ENCODE measurements around the gene PRR13.
"Not testable (repeated sequence)": the region's sequence is repeated elsewhere in the genome, so short reads cannot be mapped to it uniquely, and the experiment has no call there.

Gene PRR13

GRCh38 chr12:53441040-53441833 is at the start of gene PRR13:
Gene PRR13 (plus strand): TSS chr12:53441734. CDS start chr12:53442715, 981 bp downstream.
- DNase-seq = peak; percentile 99

GRCh38 chr12:53399896-53400295 is 41.6 kb upstream of the PRR13 start:
- DNase-seq = no peak

- DNase-seq = not testable (repeated sequence)
Measured at GRCh38 chr12:53402351-53402750, 39.2 kb upstream of the PRR13 start.

- DNase-seq = no peak
Measured at GRCh38 chr12:53402871-53403270, 38.7 kb upstream of the PRR13 start.

- DNase-seq = no peak
Measured at GRCh38 chr12:53410951-53411350, 30.6 kb upstream of the PRR13 start.

GRCh38 chr12:53413485-53414204 is 27.9 kb upstream of the PRR13 start:
- DNase-seq = no peak

GRCh38 chr12:53414756-53415417 is 26.6 kb upstream of the PRR13 start:
- no peak for DNase-seq

- not testable (repeated sequence) for DNase-seq
Measured at GRCh38 chr12:53415752-53416389, 25.7 kb upstream of the PRR13 start.

GRCh38 chr12:53417291-53417816 is 24.2 kb upstream of the PRR13 start:
- not testable (repeated sequence) for DNase-seq

- no peak for DNase-seq
Measured at GRCh38 chr12:53418221-53418620, 23.3 kb upstream of the PRR13 start.

GRCh38 chr12:53419756-53420155 is 21.8 kb upstream of the PRR13 start:
- no peak for DNase-seq

GRCh38 chr12:53422247-53422646 is 19.3 kb upstream of the PRR13 start:
- DNase-seq = not testable (repeated sequence)

- DNase-seq = no peak
Measured at GRCh38 chr12:53423597-53423996, 17.9 kb upstream of the PRR13 start, which contains the start of gene AMHR2. Gene AMHR2 (plus strand): TSS chr12:53423855. CDS start chr12:53423935, 80 bp downstream.

GRCh38 chr12:53424626-53425514 is 16.7 kb upstream of the PRR13 start:
- DNase-seq = no peak

- DNase-seq = no peak
Measured at GRCh38 chr12:53425515-53426150, 15.9 kb upstream of the PRR13 start.

GRCh38 chr12:53427905-53428594 is 13.5 kb upstream of the PRR13 start:
- peak in 1 of 2 donors; percentile 26 for DNase-seq

- DNase-seq = no peak
Measured at GRCh38 chr12:53428741-53429140, 12.8 kb upstream of the PRR13 start.

- no peak for DNase-seq
Measured at GRCh38 chr12:53430116-53430515, 11.4 kb upstream of the PRR13 start.

- no peak for DNase-seq
Measured at GRCh38 chr12:53431187-53431586, 10.3 kb upstream of the PRR13 start.

- not testable (repeated sequence) for DNase-seq
Measured at GRCh38 chr12:53435326-53435725, 6.2 kb upstream of the PRR13 start.

Measured in activated CD4-positive, alpha-beta T cell treated with anti-CD3 and anti-CD28 coated beads for 4 hours (primary cell).